HG03442 (cell line): ENCODE data around the gene UTS2B.

Experiments used
- ATAC-seq: cut with Tn5 transposase; IDR thresholded peaks from one replicate; pipeline ENCODE4 v1.9.1; 2021; ENCODE audit warnings: mild to moderate bottlenecking, moderate library complexity; ENCODE audit not compliant: unreplicated experiment

The UTS2B gene

GRCh38 chr3:191353022-191353777 lies 22.9 kb upstream of the UTS2B start:
- ATAC-seq: no peak

GRCh38 chr3:191352014-191352413 lies 21.7 kb upstream of the UTS2B start:
- ATAC-seq: no peak

GRCh38 chr3:191350396-191351090 lies 20.2 kb upstream of the UTS2B start:
- ATAC-seq: no peak

- no peak for ATAC-seq
Observed at GRCh38 chr3:191348098-191348497, 17.8 kb upstream of the UTS2B start.

GRCh38 chr3:191347228-191347627 lies 16.9 kb upstream of the UTS2B start:
- ATAC-seq: no peak

GRCh38 chr3:191345334-191345733 lies 15.0 kb upstream of the UTS2B start:
- no peak for ATAC-seq

- ATAC-seq: no peak
Observed at GRCh38 chr3:191343913-191344312, 13.6 kb upstream of the UTS2B start.

- ATAC-seq: no peak
Observed at GRCh38 chr3:191343115-191343514, 12.8 kb upstream of the UTS2B start.

- no peak for ATAC-seq
Observed at GRCh38 chr3:191342411-191342810, 12.1 kb upstream of the UTS2B start.

GRCh38 chr3:191342006-191342405 lies 11.7 kb upstream of the UTS2B start:
- no peak for ATAC-seq

GRCh38 chr3:191340966-191341365 lies 10.6 kb upstream of the UTS2B start:
- no peak for ATAC-seq

- ATAC-seq: no peak
Observed at GRCh38 chr3:191340351-191340750, 10.0 kb upstream of the UTS2B start.

GRCh38 chr3:191339316-191339917 lies 9.1 kb upstream of the UTS2B start:
- no peak for ATAC-seq

GRCh38 chr3:191338177-191338488 lies 7.8 kb upstream of the UTS2B start:
- no peak for ATAC-seq

GRCh38 chr3:191336833-191337232 lies 6.5 kb upstream of the UTS2B start:
- peak; percentile 41 for ATAC-seq

- no peak for ATAC-seq
Observed at GRCh38 chr3:191334346-191334893, 4.1 kb upstream of the UTS2B start.

- no peak for ATAC-seq
Observed at GRCh38 chr3:191333298-191333880, 3.1 kb upstream of the UTS2B start.

- ATAC-seq: no peak
Observed at GRCh38 chr3:191331388-191331787, 1.1 kb upstream of the UTS2B start.

- no peak for ATAC-seq
Observed at GRCh38 chr3:191330530-191331048, 263 bp upstream of the UTS2B start.

- peak; percentile 68 for ATAC-seq
Observed at GRCh38 chr3:191328962-191329653, 1.2 kb downstream of the UTS2B start, which contains the start of gene CCDC50. Gene CCDC50, plus strand, starts transcription at chr3:191329394. Its CDS starts 281 bp downstream, at chr3:191329675.
